T-helper 1 cell treated with Interleukin-12 subunit alpha and Interleukin-12 subunit beta and Interleukin-4 antibody, amounts not matched to agents 30 μg/mL and 1 μg/mL, for 36 hours (primary cell): Measurements from ENCODE around the gene TCHH.

ENCODE experiments used
- H3K27ac Mint-ChIP-seq: one replicate; pipeline ENCODE4 v1.8.0; 2021; ENCODE audit warnings: mild to moderate bottlenecking, mixed read lengths
- H3K27me3 Mint-ChIP-seq: one replicate; pipeline ENCODE4 v1.8.0; 2021; ENCODE audit warnings: low read depth, mixed read lengths
- H3K36me3 Mint-ChIP-seq: one replicate; pipeline ENCODE4 v1.8.0; 2021; ENCODE audit warnings: low read depth, mixed read lengths
- H3K4me1 Mint-ChIP-seq: one replicate; pipeline ENCODE4 v1.8.0; 2021; ENCODE audit warnings: low read depth, mixed read lengths
- H3K4me3 Mint-ChIP-seq: one replicate; pipeline ENCODE4 v1.8.0; 2021; ENCODE audit warnings: mild to moderate bottlenecking, moderate library complexity, mixed read lengths
- H3K9me3 Mint-ChIP-seq: one replicate; pipeline ENCODE4 v1.8.0; 2021; ENCODE audit warnings: mixed read lengths

TCHH gene

DNA sequence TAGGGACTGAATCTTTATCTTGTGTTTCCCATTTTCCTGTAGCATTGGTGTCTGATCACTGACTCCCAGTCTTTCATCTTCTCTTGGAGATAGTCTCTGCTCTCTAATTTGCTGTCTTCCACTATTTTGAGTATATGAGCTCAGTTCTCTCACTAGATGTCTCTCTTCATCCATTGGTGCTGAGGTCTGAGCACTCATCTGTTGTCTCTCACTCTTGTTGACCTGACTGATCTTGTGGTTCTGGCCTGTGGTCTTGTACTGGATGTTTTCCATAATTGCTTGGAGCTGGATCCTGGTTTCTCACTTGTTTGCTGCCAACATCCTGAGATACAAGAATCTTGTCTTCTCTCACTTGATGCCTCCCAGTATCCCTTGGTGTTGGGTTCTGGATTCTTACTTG is 53.3 kb downstream of the TCHH start:
- H3K27me3 Mint-ChIP-seq = peaks cover 26% of the 10 kb centered on the region

More for the DNA sequence above, 53.3 kb downstream of the TCHH start:
- no peaks in the 10 kb centered on the region for H3K4me1 Mint-ChIP-seq
- no peaks in the 10 kb centered on the region for H3K36me3 Mint-ChIP-seq
- H3K9me3 Mint-ChIP-seq = no peaks in the 10 kb centered on the region
- no peak overlapping the region for H3K27ac Mint-ChIP-seq
- no peak overlapping the region for H3K4me3 Mint-ChIP-seq
